Loucy (cell line): ENCODE data around the gene RNF6.

Experiments
- EZH2phosphoT487 ChIP-seq: fragments of 200-600 bp; IDR thresholded peaks from 2 replicates; pipeline ENCODE4 v1.6.1; 2018; ENCODE audit warnings: antibody characterized with exemption, mild to moderate bottlenecking, moderate library complexity, borderline replicate concordance
- TF ChIP-seq, protein P1 (sequence below): fragments of 200-600 bp; sonication (generic); conservative IDR thresholded peaks from 2 replicates; pipeline ENCODE4 v1.5.1; 2014; ENCODE audit warnings: mild to moderate bottlenecking, antibody characterized with exemption, low read length

DNA sequence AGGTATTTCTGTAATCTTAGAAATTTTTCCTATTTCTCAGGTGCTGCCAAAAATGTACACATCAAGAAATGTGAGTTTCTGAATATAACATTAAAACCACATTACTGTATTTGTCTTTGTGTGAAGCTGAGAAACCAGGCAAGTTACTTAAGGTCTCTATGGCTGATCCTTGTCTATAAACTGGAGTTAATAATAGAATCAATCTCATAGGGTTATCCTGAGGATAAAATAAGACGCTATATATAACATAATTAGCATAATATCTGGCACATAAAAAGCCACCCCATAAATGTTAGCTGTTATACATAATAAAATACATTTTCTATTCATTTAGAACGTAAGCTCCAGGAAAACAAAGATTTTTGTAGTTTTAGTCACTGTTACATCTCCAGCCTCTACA lies 6.1 kb downstream of the RNF6 start:
- TF ChIP-seq, protein P1, sequence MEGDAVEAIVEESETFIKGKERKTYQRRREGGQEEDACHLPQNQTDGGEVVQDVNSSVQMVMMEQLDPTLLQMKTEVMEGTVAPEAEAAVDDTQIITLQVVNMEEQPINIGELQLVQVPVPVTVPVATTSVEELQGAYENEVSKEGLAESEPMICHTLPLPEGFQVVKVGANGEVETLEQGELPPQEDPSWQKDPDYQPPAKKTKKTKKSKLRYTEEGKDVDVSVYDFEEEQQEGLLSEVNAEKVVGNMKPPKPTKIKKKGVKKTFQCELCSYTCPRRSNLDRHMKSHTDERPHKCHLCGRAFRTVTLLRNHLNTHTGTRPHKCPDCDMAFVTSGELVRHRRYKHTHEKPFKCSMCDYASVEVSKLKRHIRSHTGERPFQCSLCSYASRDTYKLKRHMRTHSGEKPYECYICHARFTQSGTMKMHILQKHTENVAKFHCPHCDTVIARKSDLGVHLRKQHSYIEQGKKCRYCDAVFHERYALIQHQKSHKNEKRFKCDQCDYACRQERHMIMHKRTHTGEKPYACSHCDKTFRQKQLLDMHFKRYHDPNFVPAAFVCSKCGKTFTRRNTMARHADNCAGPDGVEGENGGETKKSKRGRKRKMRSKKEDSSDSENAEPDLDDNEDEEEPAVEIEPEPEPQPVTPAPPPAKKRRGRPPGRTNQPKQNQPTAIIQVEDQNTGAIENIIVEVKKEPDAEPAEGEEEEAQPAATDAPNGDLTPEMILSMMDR, result no peak
- TF ChIP-seq EZH2phosphoT487, result no peak
